H9 (cell line): ENCODE data around the gene ARHGAP31. TPM values are rescaled to one million over a fixed set of nuclear protein-coding genes. Genes with fewer than 3 reads are reported as not detected.

Experiments used
- DNase-seq: peaks from one replicate; pipeline ENCODE4 v3.0.0-alpha.2; 2017
- H2AFZ ChIP-seq: one replicate; pipeline ENCODE4 v1.6.1; 2013; ENCODE audit warnings: mild to moderate bottlenecking, low read length, control low read depth, moderate library complexity
- H2AK5ac ChIP-seq: 2 replicates; pipeline ENCODE4 v1.6.1; 2013; ENCODE audit warnings: low read length, control low read depth, mixed read lengths; ENCODE audit not compliant: insufficient read length
- H2BK120ac ChIP-seq: one replicate; pipeline ENCODE4 v1.6.1; 2013; ENCODE audit warnings: low read depth, mild to moderate bottlenecking, low read length, control low read depth, inconsistent platforms; ENCODE audit not compliant: poor library complexity, severe bottlenecking
- H2BK12ac ChIP-seq: 2 replicates; pipeline ENCODE4 v1.6.1; 2013; ENCODE audit warnings: low read length, control low read depth, mixed read lengths, low read depth; ENCODE audit not compliant: insufficient read length
- H2BK15ac ChIP-seq: 2 replicates; pipeline ENCODE4 v1.6.1; 2013; ENCODE audit warnings: low read depth, low read length, control low read depth
- H2BK20ac ChIP-seq: one replicate; pipeline ENCODE4 v1.6.1; 2013; ENCODE audit warnings: low read depth, mild to moderate bottlenecking, low read length, control low read depth, inconsistent platforms; ENCODE audit not compliant: poor library complexity, severe bottlenecking
- H2BK5ac ChIP-seq: 2 replicates; pipeline ENCODE4 v1.6.1; 2013; ENCODE audit warnings: low read length, control low read depth, mixed read lengths; ENCODE audit not compliant: insufficient read length
- H3K14ac ChIP-seq: 2 replicates; pipeline ENCODE4 v1.6.1; 2013; ENCODE audit warnings: low read length, control low read depth; ENCODE audit not compliant: insufficient read depth
- H3K18ac ChIP-seq: 2 replicates; pipeline ENCODE4 v1.6.1; 2013; ENCODE audit warnings: low read depth, mild to moderate bottlenecking, mixed read lengths, low read length, control low read depth; ENCODE audit not compliant: insufficient read length
- H3K23ac ChIP-seq: 2 replicates; pipeline ENCODE4 v1.6.1; 2013; ENCODE audit warnings: low read length, control low read depth, mixed read lengths, low read depth; ENCODE audit not compliant: insufficient read length
- H3K23me2 ChIP-seq: 2 replicates; pipeline ENCODE4 v1.6.1; 2013; ENCODE audit warnings: low read depth, mild to moderate bottlenecking, mixed read lengths, low read length, control low read depth; ENCODE audit not compliant: insufficient read length, poor library complexity, severe bottlenecking
- H3K27ac ChIP-seq: 2 replicates; pipeline ENCODE4 v1.5.1; 2013; ENCODE audit warnings: low read length, control low read depth, mixed read lengths, low read depth; ENCODE audit not compliant: insufficient read length
- H3K27me3 ChIP-seq: 2 replicates; pipeline ENCODE4 v1.6.1; 2013; ENCODE audit warnings: low read length, control low read depth, inconsistent platforms; ENCODE audit not compliant: insufficient read depth
- H3K4ac ChIP-seq: 2 replicates; pipeline ENCODE4 v1.6.1; 2013; ENCODE audit warnings: low read depth, mild to moderate bottlenecking, control low read depth, inconsistent platforms, low read length, moderate library complexity
- H3K4me1 ChIP-seq: 2 replicates; pipeline ENCODE4 v1.6.1; 2013; ENCODE audit warnings: low read length, control low read depth, inconsistent platforms; ENCODE audit not compliant: insufficient read depth
- H3K4me2 ChIP-seq: 2 replicates; pipeline ENCODE4 v1.6.1; 2013; ENCODE audit warnings: low read length, control low read depth, mixed read lengths; ENCODE audit not compliant: insufficient read length, insufficient read depth
- H3K56ac ChIP-seq: 2 replicates; pipeline ENCODE4 v1.6.1; 2013; ENCODE audit warnings: low read depth, mild to moderate bottlenecking, mixed read lengths, low read length, control low read depth; ENCODE audit not compliant: insufficient read length
- H3K79me1 ChIP-seq: 2 replicates; pipeline ENCODE4 v1.6.1; 2013; ENCODE audit warnings: low read depth, mild to moderate bottlenecking, moderate library complexity, low read length, control low read depth, inconsistent platforms; ENCODE audit not compliant: insufficient read depth, poor library complexity, severe bottlenecking
- H3K79me2 ChIP-seq: 2 replicates; pipeline ENCODE4 v1.6.1; 2013; ENCODE audit warnings: low read length, control low read depth, inconsistent platforms; ENCODE audit not compliant: insufficient read depth
- H3K9ac ChIP-seq: 2 replicates; pipeline ENCODE4 v1.6.1; 2013; ENCODE audit warnings: low read length, control low read depth, mixed read lengths; ENCODE audit not compliant: insufficient read length; ENCODE audit errors: extremely low read depth
- H3K9me3 ChIP-seq: one replicate; pipeline ENCODE4 v1.6.1; 2013; ENCODE audit warnings: low read depth, low read length, inconsistent platforms; ENCODE audit not compliant: control insufficient read depth
- H3T11ph ChIP-seq: one replicate; pipeline ENCODE4 v1.6.1; 2013; ENCODE audit warnings: mild to moderate bottlenecking, low read length, control low read depth, inconsistent platforms
- H4K20me1 ChIP-seq: one replicate; pipeline ENCODE4 v1.6.1; 2013; ENCODE audit not compliant: control insufficient read depth, insufficient read length, insufficient read depth
- H4K5ac ChIP-seq: 2 replicates; pipeline ENCODE4 v1.6.1; 2013; ENCODE audit warnings: low read depth, mild to moderate bottlenecking, mixed read lengths, low read length, control low read depth; ENCODE audit not compliant: insufficient read length
- H4K8ac ChIP-seq: replicated peaks from 2 replicates; pipeline ENCODE4 v1.6.1; 2013; ENCODE audit warnings: low read length, control low read depth, mixed read lengths, low read depth; ENCODE audit not compliant: insufficient read length
- H4K91ac ChIP-seq: 2 replicates; pipeline ENCODE4 v1.6.1; 2013; ENCODE audit warnings: low read depth, mild to moderate bottlenecking, moderate library complexity, mixed read lengths, low read length, control low read depth; ENCODE audit not compliant: insufficient read length
- H3K27ac Mint-ChIP-seq, 3 experiments: 2 replicates in 2 of 3; 3 replicates in 1 of 3; pipeline ENCODE4 v1.8.0; 2020 to 2021; ENCODE audit warnings: mixed read lengths in 3 of 3, mild to moderate bottlenecking in 1 of 3, moderate library complexity in 1 of 3
- H3K27me3 Mint-ChIP-seq: 2 replicates; pipeline ENCODE4 v1.8.0; 2021; ENCODE audit warnings: low read depth, mild to moderate bottlenecking, moderate library complexity, mixed read lengths
- H3K36me3 Mint-ChIP-seq, 3 experiments: 2 replicates in 2 of 3; 3 replicates in 1 of 3; pipeline ENCODE4 v1.8.0; 2020 to 2021; ENCODE audit warnings: low read depth in 3 of 3, mixed read lengths in 3 of 3; ENCODE audit not compliant: insufficient read depth in 1 of 3
- H3K4me1 Mint-ChIP-seq, 2 experiments: 2 replicates each; pipeline ENCODE4 v1.8.0; 2020; ENCODE audit warnings: mixed read lengths in 2 of 2
- H3K4me3 Mint-ChIP-seq, 2 experiments: 2 replicates in 1 of 2; 3 replicates in 1 of 2; pipeline ENCODE4 v1.8.0; 2020 to 2021; ENCODE audit warnings: mild to moderate bottlenecking in 2 of 2, mixed read lengths in 2 of 2, moderate library complexity in 1 of 2
- H3K9me3 Mint-ChIP-seq, 2 experiments: 2 replicates in 1 of 2; 3 replicates in 1 of 2; pipeline ENCODE4 v1.8.0; 2020; ENCODE audit warnings: mild to moderate bottlenecking in 2 of 2, mixed read lengths in 2 of 2, moderate library complexity in 1 of 2
- WGBS: extraction: QIAGEN DNeasy Blood & Tissue Kit; methylation state at CpG from one replicate; pipeline ENCODE4 v1.1.7; 2013; ENCODE audit warnings: missing lambda C conversion rate, low lambda C conversion rate, mixed read lengths; ENCODE audit not compliant: insufficient read length; ENCODE audit errors: extremely low coverage; 5-methylcytosine and 5-hydroxymethylcytosine counted together
- total RNA-seq: library from RNA; stranded (reverse); gene quantifications from 2 replicates; pipeline ENCODE4 v1.2.1, GENCODE V29; 2021
- TF ChIP-seq, protein P1 (sequence below): fragments of 200-600 bp; sonication (generic); conservative IDR thresholded peaks from 3 replicates; pipeline ENCODE4 v1.8.0; 2021; ENCODE audit warnings: antibody characterized with exemption, mild to moderate bottlenecking

ARHGAP31 gene
- total RNA-seq, 1 experiment from 2014 or later: 2.2 TPM

DNA sequence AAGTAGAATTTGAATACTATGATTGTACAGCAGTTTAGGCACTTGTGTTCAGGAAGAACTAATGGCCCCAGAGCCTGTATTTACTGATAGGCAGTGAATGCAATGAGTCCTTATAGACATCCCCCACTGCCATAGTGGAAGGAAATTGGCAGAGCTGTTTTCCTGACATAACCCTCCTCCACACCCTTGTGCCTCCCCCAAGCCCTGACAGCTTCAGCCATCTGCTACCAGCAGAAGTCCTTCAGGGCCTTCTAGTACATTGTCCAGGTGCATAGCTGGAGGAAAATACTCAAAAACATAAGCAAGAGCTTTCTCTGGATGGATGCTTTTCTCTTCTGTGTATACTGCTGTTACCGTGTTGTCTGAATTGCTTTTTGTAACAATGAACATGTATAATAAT, 20.6 kb downstream of the ARHGAP31 start:
- no peaks in the 10 kb centered on the region for H3K9me3 ChIP-seq
- H2BK20ac ChIP-seq: no peak overlapping the region
- no peak overlapping the region for H3K56ac ChIP-seq
- no peaks in the 10 kb centered on the region; the same call in 1 of the 2 replicates for H3K4me1 ChIP-seq
- H2AFZ ChIP-seq: no peak overlapping the region
- no peaks in the 10 kb centered on the region for H3K79me2 ChIP-seq
- Mint-ChIP-seq H3K4me3 (no peak overlapping the region), H3K36me3 (peaks cover 0 to 2% (median 0%) of the 10 kb centered on the region in 3 experiments; a peak in 3 of 7 replicates), H3K27me3 (peaks cover 3% of the 10 kb centered on the region; the same call in 1 of the 2 replicates), H3K9me3 (no peaks in the 10 kb centered on the region), H3K4me1 (peaks cover 15 to 20% of the 10 kb centered on the region in 2 experiments), H3K27ac (no peak overlapping the region)
- no peaks in the 10 kb centered on the region for H3K23me2 ChIP-seq
- H2AK5ac ChIP-seq: no peak overlapping the region
- H3K9ac ChIP-seq: no peak overlapping the region
- no peak overlapping the region for H3K23ac ChIP-seq
- H4K91ac ChIP-seq: no peak overlapping the region
- DNase-seq: no peak
- TF ChIP-seq, protein P1, sequence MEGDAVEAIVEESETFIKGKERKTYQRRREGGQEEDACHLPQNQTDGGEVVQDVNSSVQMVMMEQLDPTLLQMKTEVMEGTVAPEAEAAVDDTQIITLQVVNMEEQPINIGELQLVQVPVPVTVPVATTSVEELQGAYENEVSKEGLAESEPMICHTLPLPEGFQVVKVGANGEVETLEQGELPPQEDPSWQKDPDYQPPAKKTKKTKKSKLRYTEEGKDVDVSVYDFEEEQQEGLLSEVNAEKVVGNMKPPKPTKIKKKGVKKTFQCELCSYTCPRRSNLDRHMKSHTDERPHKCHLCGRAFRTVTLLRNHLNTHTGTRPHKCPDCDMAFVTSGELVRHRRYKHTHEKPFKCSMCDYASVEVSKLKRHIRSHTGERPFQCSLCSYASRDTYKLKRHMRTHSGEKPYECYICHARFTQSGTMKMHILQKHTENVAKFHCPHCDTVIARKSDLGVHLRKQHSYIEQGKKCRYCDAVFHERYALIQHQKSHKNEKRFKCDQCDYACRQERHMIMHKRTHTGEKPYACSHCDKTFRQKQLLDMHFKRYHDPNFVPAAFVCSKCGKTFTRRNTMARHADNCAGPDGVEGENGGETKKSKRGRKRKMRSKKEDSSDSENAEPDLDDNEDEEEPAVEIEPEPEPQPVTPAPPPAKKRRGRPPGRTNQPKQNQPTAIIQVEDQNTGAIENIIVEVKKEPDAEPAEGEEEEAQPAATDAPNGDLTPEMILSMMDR: no peak
- no peak overlapping the region for H2BK120ac ChIP-seq
- no peak overlapping the region for H3K14ac ChIP-seq
- no peak overlapping the region for H4K8ac ChIP-seq
- no peak overlapping the region for H2BK15ac ChIP-seq
- H2BK5ac ChIP-seq: no peak overlapping the region
- no peak overlapping the region for H3T11ph ChIP-seq
- H3K4me2 ChIP-seq: no peak overlapping the region
- no peaks in the 10 kb centered on the region for H3K27me3 ChIP-seq
- no CpG with 5 or more reads among the region's 1 CpG for WGBS
- no peaks in the 10 kb centered on the region for H3K79me1 ChIP-seq
- no peak overlapping the region for H3K27ac ChIP-seq
- H4K5ac ChIP-seq: no peak overlapping the region
- no peaks in the 10 kb centered on the region for H4K20me1 ChIP-seq
- no peak overlapping the region for H2BK12ac ChIP-seq
- H3K4ac ChIP-seq: no peak overlapping the region
- H3K18ac ChIP-seq: no peak overlapping the region
